ENCODE data around the gene CLCF1. TPM values are rescaled to one million over a fixed set of nuclear protein-coding genes. Genes with fewer than 3 reads are reported as not detected.

CLCF1 gene
- total and polyA plus RNA-seq, 10 of the 15 experiments (the other 5 are each of a cell fraction or from before 2014, with no cell fraction given), result 0.16 to 2.1 (median 0.63) TPM; not detected in 1

GRCh38 chr11:67381244-67381972 is 8.0 kb upstream of the CLCF1 start (continued):
- TF ChIP-seq, protein P1, sequence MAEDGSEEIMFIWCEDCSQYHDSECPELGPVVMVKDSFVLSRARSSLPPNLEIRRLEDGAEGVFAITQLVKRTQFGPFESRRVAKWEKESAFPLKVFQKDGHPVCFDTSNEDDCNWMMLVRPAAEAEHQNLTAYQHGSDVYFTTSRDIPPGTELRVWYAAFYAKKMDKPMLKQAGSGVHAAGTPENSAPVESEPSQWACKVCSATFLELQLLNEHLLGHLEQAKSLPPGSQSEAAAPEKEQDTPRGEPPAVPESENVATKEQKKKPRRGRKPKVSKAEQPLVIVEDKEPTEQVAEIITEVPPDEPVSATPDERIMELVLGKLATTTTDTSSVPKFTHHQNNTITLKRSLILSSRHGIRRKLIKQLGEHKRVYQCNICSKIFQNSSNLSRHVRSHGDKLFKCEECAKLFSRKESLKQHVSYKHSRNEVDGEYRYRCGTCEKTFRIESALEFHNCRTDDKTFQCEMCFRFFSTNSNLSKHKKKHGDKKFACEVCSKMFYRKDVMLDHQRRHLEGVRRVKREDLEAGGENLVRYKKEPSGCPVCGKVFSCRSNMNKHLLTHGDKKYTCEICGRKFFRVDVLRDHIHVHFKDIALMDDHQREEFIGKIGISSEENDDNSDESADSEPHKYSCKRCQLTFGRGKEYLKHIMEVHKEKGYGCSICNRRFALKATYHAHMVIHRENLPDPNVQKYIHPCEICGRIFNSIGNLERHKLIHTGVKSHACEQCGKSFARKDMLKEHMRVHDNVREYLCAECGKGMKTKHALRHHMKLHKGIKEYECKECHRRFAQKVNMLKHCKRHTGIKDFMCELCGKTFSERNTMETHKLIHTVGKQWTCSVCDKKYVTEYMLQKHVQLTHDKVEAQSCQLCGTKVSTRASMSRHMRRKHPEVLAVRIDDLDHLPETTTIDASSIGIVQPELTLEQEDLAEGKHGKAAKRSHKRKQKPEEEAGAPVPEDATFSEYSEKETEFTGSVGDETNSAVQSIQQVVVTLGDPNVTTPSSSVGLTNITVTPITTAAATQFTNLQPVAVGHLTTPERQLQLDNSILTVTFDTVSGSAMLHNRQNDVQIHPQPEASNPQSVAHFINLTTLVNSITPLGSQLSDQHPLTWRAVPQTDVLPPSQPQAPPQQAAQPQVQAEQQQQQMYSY (CRISPR knock-in tag; IDR thresholded peaks at IDR 0.05), result no peak
- no peak for TF ChIP-seq JUND (IDR thresholded peaks at IDR 0.05; ENCODE audit: low read depth, low read length)
- no peak for TF ChIP-seq TBL1XR1 (IDR thresholded peaks at IDR 0.05; ENCODE audit: low read depth, low read length)
- no peak for TF ChIP-seq BMI1 (IDR thresholded peaks at IDR 0.05; ENCODE audit: borderline replicate concordance)
- no peak for TF ChIP-seq NFYB (IDR thresholded peaks at IDR 0.05; ENCODE audit: insufficient read depth, low read depth, low read length)
- TF ChIP-seq, protein P2, sequence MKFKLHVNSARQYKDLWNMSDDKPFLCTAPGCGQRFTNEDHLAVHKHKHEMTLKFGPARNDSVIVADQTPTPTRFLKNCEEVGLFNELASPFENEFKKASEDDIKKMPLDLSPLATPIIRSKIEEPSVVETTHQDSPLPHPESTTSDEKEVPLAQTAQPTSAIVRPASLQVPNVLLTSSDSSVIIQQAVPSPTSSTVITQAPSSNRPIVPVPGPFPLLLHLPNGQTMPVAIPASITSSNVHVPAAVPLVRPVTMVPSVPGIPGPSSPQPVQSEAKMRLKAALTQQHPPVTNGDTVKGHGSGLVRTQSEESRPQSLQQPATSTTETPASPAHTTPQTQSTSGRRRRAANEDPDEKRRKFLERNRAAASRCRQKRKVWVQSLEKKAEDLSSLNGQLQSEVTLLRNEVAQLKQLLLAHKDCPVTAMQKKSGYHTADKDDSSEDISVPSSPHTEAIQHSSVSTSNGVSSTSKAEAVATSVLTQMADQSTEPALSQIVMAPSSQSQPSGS (IDR thresholded peaks at IDR 0.05; ENCODE audit: low read length), result no peak
- TF ChIP-seq PAX5 (IDR thresholded peaks at IDR 0.05; ENCODE audit: borderline replicate concordance, low read depth, low read length), result no peak
- no peak for TF ChIP-seq JUNB (IDR thresholded peaks at IDR 0.05)
- TF ChIP-seq NR2C2 (IDR thresholded peaks at IDR 0.05; ENCODE audit: borderline replicate concordance, control insufficient read depth, insufficient read length, low read depth), result no peak
- no peak for TF ChIP-seq E2F4 (IDR thresholded peaks at IDR 0.05; ENCODE audit: low read depth, low read length)
- TF ChIP-seq, protein P3, sequence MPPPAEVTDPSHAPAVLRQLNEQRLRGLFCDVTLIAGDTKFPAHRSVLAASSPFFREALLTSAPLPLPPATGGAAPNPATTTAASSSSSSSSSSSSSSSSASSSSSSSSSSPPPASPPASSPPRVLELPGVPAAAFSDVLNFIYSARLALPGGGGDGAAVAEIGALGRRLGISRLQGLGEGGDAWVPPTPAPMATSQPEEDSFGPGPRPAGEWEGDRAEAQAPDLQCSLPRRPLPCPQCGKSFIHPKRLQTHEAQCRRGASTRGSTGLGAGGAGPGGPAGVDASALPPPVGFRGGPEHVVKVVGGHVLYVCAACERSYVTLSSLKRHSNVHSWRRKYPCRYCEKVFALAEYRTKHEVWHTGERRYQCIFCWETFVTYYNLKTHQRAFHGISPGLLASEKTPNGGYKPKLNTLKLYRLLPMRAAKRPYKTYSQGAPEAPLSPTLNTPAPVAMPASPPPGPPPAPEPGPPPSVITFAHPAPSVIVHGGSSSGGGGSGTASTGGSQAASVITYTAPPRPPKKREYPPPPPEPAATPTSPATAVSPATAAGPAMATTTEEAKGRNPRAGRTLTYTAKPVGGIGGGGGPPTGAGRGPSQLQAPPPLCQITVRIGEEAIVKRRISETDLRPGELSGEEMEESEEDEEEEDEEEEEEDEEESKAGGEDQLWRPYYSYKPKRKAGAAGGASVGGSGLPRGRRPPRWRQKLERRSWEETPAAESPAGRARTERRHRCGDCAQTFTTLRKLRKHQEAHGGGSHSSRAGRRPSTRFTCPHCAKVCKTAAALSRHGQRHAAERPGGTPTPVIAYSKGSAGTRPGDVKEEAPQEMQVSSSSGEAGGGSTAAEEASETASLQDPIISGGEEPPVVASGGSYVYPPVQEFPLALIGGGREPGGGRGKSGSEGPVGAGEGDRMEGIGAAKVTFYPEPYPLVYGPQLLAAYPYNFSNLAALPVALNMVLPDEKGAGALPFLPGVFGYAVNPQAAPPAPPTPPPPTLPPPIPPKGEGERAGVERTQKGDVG (CRISPR knock-in tag; IDR thresholded peaks at IDR 0.05), result no peak
- TF ChIP-seq, protein P4, sequence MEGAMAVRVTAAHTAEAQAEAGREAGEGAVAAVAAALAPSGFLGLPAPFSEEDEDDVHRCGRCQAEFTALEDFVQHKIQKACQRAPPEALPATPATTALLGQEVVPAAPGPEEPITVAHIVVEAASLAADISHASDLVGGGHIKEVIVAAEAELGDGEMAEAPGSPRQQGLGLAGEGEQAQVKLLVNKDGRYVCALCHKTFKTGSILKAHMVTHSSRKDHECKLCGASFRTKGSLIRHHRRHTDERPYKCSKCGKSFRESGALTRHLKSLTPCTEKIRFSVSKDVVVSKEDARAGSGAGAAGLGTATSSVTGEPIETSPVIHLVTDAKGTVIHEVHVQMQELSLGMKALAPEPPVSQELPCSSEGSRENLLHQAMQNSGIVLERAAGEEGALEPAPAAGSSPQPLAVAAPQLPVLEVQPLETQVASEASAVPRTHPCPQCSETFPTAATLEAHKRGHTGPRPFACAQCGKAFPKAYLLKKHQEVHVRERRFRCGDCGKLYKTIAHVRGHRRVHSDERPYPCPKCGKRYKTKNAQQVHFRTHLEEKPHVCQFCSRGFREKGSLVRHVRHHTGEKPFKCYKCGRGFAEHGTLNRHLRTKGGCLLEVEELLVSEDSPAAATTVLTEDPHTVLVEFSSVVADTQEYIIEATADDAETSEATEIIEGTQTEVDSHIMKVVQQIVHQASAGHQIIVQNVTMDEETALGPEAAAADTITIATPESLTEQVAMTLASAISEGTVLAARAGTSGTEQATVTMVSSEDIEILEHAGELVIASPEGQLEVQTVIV (IDR thresholded peaks at IDR 0.05; ENCODE audit: borderline replicate concordance, partially characterized antibody), result no peak
- TF ChIP-seq, protein P5, sequence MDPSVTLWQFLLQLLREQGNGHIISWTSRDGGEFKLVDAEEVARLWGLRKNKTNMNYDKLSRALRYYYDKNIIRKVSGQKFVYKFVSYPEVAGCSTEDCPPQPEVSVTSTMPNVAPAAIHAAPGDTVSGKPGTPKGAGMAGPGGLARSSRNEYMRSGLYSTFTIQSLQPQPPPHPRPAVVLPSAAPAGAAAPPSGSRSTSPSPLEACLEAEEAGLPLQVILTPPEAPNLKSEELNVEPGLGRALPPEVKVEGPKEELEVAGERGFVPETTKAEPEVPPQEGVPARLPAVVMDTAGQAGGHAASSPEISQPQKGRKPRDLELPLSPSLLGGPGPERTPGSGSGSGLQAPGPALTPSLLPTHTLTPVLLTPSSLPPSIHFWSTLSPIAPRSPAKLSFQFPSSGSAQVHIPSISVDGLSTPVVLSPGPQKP (IDR thresholded peaks at IDR 0.05; ENCODE audit: low read depth, low read length), result no peak
- TF ChIP-seq KLF5 (IDR thresholded peaks at IDR 0.05; ENCODE audit: partially characterized antibody), result no peak
- no peak for TF ChIP-seq RAD51 (IDR thresholded peaks at IDR 0.05)
- no peak for TF ChIP-seq SMAD5 (IDR thresholded peaks at IDR 0.05; ENCODE audit: low read depth)
